Fibroblast of skin of scalp (primary cell): Measurements from ENCODE around the gene ERI3. TPM values are rescaled to one million over a fixed set of nuclear protein-coding genes. Genes with fewer than 3 reads are reported as not detected.
A peak's percentile ranks its signal among the peaks of the same experiment; 100 is the strongest.

Experiments used
- DNase-seq: peaks from one replicate; pipeline ENCODE4 v3.0.0-alpha.2; 2013
- polyA plus RNA-seq, 2 experiments: library from polyadenylated mRNA; unstranded; fragments of 120-200 nt; gene quantifications; one replicate each; pipeline ENCODE4 v1.2.1, GENCODE V29; 2013; ENCODE audit not compliant: insufficient read length in 2 of 2

Gene ERI3
- polyA plus RNA-seq (2013, experiment 1 of 2; ENCODE audit: insufficient read length): 65.6 TPM
- polyA plus RNA-seq (2013, experiment 2 of 2; ENCODE audit: insufficient read length): 68.0 TPM

GRCh38 chr1:44354840-44355581, at the start of gene ERI3:
TSS of gene ERI3 (minus strand) at chr1:44355257. CDS start at chr1:44355026, 231 bp downstream.
- peak; percentile 98 for DNase-seq

GRCh38 chr1:44401256-44402228, 46.5 kb upstream of the ERI3 start:
- no peak for DNase-seq

GRCh38 chr1:44390277-44390676, 35.2 kb upstream of the ERI3 start:
- peak; percentile 89 for DNase-seq

- DNase-seq: no peak
These were observed 34.4 kb upstream of the ERI3 start for GRCh38 chr1:44389437-44389836.

GRCh38 chr1:44388551-44388950, 33.5 kb upstream of the ERI3 start:
- no peak for DNase-seq

- DNase-seq: no peak
These were observed 25.7 kb upstream of the ERI3 start for GRCh38 chr1:44380666-44381177.

- DNase-seq: peak; percentile 53
These were observed 23.1 kb upstream of the ERI3 start for GRCh38 chr1:44377925-44378784.

GRCh38 chr1:44375547-44375946, 20.5 kb upstream of the ERI3 start:
- DNase-seq: no peak

- DNase-seq: no peak
These were observed 16.1 kb upstream of the ERI3 start for GRCh38 chr1:44371206-44371605.

- no peak for DNase-seq
These were observed 13.6 kb upstream of the ERI3 start for GRCh38 chr1:44368471-44369151.

GRCh38 chr1:44367944-44368343, 12.9 kb upstream of the ERI3 start:
- no peak for DNase-seq

GRCh38 chr1:44366371-44366975, 11.4 kb upstream of the ERI3 start:
- no peak for DNase-seq

GRCh38 chr1:44361478-44361877, 6.4 kb upstream of the ERI3 start:
- DNase-seq: no peak

GRCh38 chr1:44359234-44359935, 4.3 kb upstream of the ERI3 start:
- DNase-seq: no peak

- DNase-seq: no peak
These were observed 2.7 kb upstream of the ERI3 start for GRCh38 chr1:44357710-44358109.

- DNase-seq: no peak
These were observed 687 bp upstream of the ERI3 start for GRCh38 chr1:44355582-44356305.

- DNase-seq: peak; percentile 9
These were observed 703 bp downstream of the ERI3 start for GRCh38 chr1:44354268-44354839.

- DNase-seq: no peak
These were observed 1.5 kb downstream of the ERI3 start for GRCh38 chr1:44353604-44354003.

- DNase-seq: no peak
These were observed 3.8 kb downstream of the ERI3 start for GRCh38 chr1:44351289-44351688.
